ENCODE data around the gene ARID4A.
"Not testable (repeated sequence)": the region's sequence is repeated elsewhere in the genome, so short reads cannot be mapped to it uniquely, and the experiment has no call there.

GRCh38 chr14:58343535-58343934 is 45.2 kb downstream of the ARID4A start:
- TF ChIP-seq YY1 (IDR thresholded peaks at IDR 0.05; ENCODE audit: insufficient read depth, insufficient read length); SUZ12 (IDR thresholded peaks at IDR 0.05; ENCODE audit: extremely low read depth, insufficient read depth, insufficient read length); ZNF274 (IDR thresholded peaks at IDR 0.05; ENCODE audit: low read depth, low read length): not testable (repeated sequence)
